NCI-H69 (cell line): ENCODE measurements around the gene RAE1.

Experiments used
- DNase-seq: peaks from one replicate; lab custom pipeline; 2025; lab: John Stamatoyannopoulos, UW

RAE1 gene

GRCh38 chr20:57388953-57389694 is 38.1 kb downstream of the RAE1 start:
- DNase-seq = peak; percentile 87

- DNase-seq = no peak
Measured at GRCh38 chr20:57389695-57390603, 38.9 kb downstream of the RAE1 start.

GRCh38 chr20:57390604-57391438 is 39.8 kb downstream of the RAE1 start, which contains the start of gene RBM38:
TSS of gene RBM38 (plus strand) at chr20:57391396. CDS start at chr20:57391582, 186 bp downstream.
- DNase-seq = peak; percentile 80

- DNase-seq = peak; percentile 64
Measured at GRCh38 chr20:57391439-57392301, 40.6 kb downstream of the RAE1 start.

DNA sequence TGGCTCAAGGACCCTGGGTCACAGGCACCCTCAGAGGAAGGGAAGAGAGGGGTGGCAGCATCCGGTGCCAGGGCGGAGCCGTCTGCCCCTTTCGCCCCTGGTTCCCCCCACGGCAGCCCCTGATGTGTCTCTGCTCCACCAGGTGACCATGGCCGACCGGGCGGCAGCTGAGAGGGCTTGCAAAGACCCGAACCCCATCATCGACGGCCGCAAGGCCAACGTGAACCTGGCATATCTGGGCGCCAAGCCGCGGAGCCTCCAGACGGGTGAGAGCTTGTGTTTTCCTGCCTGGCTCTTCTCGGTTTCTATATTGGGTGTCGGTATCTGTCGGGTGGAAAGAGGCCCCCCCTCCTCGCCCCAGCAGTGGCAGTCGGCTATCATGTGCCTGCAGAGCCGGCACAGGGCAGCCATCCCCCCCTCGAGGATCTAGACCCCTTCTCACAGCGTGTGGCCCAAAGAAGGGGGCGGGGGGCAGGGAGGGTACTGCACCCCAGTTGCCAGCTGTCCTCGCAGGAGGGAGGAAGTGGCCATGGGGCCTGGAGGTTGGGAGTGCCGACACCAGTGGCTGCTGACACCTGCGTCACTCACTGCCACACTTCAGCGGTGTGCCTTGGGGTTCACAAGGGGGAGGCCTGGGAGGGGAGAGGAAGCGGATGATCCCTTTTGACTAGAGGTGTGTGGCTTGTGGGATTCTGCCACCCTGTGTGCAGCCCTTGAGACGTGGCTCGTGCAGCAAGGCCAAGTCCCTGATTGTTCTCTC is 41.6 kb downstream of the RAE1 start:
- no peak for DNase-seq

DNA sequence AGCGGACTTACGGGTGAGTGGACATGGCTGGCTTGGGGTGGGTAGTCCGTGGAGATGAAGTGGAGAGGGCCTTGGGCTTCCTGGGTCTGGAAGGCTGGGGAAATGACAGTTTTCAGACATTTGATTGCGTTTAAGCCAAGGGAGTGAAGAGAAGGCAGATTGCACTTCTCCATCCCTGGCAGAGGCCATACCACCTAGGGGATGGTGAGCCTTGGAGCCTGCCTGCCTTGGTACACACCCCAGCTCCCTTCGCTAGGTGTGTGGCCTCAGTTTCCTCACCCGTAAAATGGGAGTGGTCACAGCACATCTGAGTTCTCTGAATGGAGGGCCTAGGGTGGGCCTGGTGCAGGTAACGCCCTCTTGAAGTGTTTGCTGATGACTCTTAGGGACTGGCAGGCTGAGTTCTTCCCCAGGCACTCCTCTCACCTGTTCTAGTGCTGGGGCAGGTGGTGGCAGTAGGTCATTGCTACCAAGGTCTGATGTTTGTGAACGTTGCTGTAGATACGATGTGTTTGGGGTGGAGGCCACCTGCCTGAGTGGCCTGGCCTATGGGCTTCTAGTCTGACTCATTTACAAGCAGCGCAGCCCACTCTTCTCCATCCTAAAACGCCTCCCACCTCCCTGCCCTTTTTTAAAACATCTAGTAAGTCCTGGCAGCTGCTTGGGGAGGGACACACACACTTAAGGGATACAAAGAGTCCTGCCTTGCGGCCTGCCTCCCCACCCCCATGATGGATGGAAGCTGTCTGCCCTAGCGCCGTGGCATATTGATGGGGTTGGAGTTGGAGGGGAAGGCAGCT is 42.5 kb downstream of the RAE1 start:
- no peak for DNase-seq

DNA sequence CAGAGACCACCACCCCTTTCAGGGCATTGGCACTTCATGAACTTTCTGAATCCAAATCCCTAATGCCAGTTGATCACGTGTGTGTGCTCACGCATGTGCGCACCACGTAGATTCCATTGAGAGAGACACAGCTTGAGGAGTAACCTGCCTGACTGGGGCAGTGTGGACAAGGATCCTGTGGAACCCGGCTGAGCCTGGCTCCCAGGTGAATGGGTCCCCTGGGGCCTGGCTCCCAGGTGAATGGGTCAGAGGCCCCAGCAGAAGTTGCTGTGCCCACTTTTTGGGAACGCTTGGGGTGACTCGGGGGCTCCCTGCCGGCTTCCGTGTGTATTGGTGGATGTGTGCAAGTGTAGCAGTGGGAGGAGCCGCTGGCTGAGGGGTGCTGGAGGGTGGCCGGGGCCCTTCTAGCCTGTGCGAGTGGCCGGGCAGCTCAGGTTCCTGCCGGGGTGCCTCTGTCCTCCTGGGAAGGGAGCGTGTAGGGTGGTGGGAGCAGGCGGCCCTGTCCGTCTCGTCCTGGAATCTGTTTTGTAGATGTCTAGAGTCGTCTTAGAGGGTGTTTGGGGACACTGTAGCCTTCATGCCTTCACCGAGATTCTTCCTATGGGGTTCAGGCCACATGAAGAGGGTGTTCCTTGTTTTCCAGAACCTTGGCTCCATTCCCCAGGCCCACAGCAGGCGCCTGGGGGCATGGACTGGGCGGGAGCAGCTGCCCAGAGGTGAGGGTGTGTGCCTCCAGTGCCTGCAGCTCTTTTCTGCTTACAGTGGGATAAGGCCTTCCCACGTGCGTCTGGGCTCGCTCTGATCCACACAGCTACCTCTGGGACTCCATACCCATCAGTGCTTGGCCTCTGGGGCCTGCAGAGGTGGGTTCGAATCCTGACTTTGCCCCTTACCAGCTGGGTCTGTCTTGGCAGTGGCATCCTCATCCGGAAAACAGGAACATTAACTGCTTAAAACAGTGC is 43.3 kb downstream of the RAE1 start:
- DNase-seq = no peak

DNA sequence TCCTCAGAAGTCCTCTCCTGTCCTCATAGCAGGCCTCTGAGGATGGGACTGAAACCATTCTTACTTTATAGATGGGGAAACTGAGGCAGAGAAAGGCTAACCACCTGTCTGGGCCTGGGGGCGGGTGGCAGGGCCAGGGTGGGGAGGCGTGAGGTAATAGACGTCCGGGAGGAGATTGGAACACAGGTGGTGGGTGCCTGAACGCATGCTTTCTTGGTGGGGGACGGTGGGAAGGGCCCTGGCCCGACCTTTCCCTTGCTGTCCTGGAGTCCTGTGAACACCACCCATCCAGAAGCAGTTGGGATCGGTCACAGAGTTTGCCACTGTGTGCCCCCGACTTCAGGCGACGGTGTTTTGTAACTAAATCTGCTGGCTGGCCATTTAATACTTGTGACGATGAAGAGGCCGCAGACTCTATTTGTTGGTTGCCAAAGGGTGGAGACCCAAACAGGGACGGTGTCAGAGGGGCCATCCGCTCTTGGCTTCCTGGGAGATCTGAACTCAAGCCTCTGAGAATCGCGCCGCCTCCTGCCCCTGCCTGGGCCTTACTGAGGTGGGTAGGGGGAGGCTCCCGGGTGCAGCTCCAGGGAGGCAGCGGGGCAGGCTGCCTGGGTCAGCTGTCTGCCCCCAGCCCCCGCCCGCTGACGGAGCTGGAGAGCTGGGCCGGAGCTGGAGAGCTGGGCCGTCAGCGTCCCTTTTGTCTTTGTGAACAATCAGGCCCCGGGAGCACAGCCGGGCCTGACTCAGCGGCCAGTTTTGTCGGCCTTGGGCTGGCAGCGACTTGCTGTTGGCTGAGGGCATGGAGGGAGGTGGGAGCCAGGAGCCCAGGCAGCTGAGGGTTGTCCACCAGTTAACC is 44.3 kb downstream of the RAE1 start:
- no peak for DNase-seq

DNA sequence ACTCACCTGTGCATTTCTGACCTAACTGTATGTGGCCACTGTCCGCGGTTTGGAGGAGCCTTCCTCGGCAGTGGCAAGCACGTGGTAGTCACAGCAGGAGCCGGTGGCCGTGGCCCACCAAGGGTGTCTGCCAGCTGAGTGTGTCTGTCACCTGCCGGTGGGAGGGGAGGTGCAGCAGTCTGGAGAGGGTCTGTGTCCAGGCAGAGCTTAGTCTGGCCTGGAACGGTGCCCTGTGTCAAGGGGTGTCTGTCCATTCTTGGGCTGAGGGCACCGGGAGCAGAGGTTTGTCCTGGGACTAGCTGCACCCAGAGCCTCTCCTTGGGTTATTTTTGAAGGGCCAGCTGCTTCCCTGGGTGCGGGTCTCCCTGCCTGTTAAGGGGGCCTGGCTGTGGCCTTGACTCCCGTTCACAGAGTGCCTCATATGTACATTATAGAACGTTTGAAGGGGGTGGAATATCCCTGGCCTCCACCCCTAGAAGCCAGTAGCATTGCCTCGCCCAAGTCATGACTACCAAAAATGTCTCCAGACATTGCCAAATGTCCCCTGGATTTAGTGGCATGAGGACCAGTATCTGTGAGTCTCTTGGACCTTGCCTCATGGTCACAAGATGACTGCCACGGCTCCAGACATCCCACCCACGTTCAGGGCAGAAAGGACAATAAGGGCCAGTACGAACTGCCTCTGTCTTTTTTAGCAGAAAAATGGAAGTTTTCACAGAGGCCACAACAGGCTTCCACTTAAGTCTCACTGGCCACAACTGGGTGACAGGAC is 45.3 kb downstream of the RAE1 start:
- no peak for DNase-seq

DNA sequence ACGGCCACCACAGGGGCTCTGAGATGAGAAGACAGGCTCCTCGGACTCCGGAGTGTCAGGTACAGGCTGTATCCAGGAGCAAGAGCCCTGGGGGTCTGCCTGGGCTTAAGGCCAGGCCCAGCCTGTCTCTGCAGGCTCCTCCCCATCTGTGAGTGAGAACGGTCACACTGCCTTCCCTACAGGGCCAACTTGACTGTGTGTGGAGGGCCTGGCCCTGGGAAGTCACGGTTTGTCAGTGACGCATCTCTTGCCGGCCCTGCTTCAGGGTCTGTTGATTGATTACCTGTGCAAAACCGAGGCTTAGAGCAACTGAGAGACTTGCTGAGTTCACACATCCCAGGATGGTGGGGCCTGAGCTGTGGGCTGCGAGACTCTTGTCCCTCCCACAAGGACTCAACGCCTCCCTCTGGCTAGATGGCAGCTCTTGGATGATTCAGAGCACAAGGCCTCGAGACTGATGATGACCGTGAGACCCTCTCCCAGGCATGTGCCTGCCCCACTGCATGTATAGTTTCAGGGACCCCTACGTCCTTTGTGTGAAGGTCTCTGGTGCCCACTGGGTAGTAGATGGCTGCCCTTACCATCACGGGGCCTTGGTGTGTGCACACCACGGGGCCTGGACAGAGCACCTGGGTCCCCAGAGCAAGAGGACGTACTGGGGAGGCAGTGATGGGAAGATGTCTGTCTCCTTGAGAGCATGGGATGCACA is 46.1 kb downstream of the RAE1 start:
- no peak for DNase-seq

DNA sequence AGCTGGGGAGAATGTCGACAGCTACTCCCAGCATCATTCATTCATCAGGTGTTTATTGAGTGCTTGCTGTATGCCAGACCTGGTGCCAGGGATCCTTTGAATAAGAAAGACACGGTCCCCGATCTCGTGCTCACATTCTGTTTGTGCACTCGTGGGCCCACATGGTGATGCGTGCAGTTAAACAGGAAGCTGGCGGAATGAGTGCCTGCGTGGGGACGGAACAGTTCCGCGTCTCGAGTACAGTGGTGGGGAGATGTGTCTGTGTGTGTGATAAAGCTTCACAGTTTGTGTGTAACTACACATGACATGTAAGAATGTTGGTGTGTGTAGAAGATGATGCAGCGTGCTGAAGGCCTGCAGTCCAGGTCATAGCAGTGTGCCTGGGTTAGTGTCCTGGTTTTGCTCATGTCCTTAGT is 46.6 kb downstream of the RAE1 start:
- no peak for DNase-seq

DNA sequence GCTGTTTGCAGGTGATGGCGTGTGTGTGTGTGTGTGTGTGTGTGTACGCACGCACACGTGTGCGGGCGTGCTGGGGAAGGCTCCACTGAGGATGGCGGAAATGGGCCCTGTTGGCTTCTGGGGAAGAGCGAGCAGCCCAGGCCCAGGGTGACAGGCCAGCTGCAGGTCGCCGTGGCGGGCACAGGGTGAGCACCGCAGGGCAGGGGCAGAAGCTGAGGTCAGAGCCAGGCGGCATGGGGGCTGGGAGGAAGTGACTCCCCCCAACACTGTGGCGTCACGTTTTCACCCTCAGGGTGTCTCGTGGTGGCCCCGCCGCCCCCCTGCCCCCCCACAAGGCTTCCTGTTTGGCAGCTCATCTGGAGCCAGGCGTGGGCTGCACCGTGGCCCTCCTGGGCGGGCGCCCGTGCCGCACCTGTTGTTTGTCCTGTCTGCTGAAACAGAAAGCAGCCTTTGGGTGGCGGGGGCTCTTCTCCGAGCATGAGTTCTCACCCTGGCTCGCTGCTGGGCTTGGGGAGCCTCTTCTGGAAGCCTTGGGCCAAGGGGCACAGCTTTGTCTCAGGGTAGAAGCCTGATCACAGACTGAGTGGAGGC is 47.3 kb downstream of the RAE1 start:
- DNase-seq = no peak

- no peak for DNase-seq
Measured at GRCh38 chr20:57398901-57399535, 48.0 kb downstream of the RAE1 start.

DNA sequence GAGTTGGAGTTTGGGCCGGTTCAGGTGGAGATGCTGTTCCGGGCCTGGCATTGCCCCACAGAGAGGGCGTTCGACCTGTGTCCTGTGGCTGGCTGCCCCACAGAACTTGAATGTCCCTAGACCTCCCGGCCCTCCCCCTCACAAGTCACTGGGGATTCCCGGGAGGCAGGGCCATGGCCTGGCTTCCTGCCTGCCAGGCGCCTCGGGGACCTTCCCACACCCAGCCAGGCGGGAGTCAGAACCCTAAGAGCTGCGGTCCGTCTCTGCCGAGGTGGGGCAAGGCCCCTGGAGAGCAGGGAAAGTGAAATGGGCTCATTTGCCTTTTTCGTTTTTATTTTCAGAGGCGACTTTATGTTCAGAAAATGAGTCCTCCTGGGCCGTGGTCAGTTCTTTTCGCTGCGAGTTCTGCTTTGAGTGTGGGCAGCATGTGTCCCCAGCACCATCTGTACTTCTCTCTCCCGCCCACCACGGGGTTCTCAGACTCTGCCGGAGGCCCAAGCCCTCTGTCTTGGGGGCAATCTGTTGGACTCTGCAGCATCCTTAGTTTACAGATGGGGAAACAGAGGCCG is 48.6 kb downstream of the RAE1 start:
- DNase-seq = no peak

GRCh38 chr20:57400231-57400701 is 49.2 kb downstream of the RAE1 start:
- DNase-seq = no peak
